Spleen (tissue), 7 donors: ENCODE data around the gene ELP1.
"Not testable (repeated sequence)": the region's sequence is repeated elsewhere in the genome, so short reads cannot be mapped to it uniquely, and the experiment has no call there.

Source experiments
- POLR2A ChIP-seq, 3 donors: fragments of 450-650 bp; IDR thresholded peaks; one replicate each; pipeline ENCODE4 v1.5.1; 2017; ENCODE audit warnings: antibody characterized with exemption in 3 of 3, mild to moderate bottlenecking in 1 of 3
- POLR2AphosphoS5 ChIP-seq, 3 donors: sonication (generic); formaldehyde crosslinking; IDR thresholded peaks; one replicate each; pipeline ENCODE4 v1.5.1; 2017; ENCODE audit warnings: antibody characterized with exemption in 3 of 3
- TF ChIP-seq, protein P1 (sequence below), 11 experiments: fragments of 200-600 bp in 7 of 11; fragments of 450-650 bp in 4 of 11; sonication (generic) in 4 of 11; IDR thresholded peaks in 8 of 11; conservative IDR thresholded peaks in 3 of 11; 1 replicate in 7 of 11; 2 replicates in 4 of 11; pipeline versions ENCODE4 v1.4.0 to v1.8.0; 2016 to 2021; ENCODE audit warnings: antibody characterized with exemption in 11 of 11, inconsistent platforms in 4 of 11, mild to moderate bottlenecking in 1 of 11
- donor health status: DM: no; HTN: no; CAD: no; lungs with moderate emphysema.
- donor health status: DM: no; HTN: no; CAD: no.
- donor health status: DM: no; HTN: no; CAD: no.

DNA sequence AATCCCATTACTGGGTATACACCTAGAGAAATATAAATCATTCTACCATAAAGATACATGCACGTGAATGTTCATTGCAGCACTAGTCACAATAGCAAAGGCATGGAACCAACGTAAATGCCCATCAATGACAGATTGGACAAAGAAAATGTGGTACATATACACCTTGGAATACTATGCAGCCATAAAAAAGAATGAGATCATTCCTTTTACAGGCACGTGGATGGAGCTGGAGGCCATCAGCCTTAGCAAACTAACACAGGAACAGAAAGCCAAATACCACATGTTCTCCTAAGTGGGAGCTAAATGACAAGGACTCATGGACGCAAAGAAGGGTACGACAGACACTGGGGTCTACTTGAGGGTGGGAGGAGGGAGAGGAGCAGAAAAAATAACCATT, 94.4 kb downstream of the ELP1 start:
- TF ChIP-seq, protein P1, sequence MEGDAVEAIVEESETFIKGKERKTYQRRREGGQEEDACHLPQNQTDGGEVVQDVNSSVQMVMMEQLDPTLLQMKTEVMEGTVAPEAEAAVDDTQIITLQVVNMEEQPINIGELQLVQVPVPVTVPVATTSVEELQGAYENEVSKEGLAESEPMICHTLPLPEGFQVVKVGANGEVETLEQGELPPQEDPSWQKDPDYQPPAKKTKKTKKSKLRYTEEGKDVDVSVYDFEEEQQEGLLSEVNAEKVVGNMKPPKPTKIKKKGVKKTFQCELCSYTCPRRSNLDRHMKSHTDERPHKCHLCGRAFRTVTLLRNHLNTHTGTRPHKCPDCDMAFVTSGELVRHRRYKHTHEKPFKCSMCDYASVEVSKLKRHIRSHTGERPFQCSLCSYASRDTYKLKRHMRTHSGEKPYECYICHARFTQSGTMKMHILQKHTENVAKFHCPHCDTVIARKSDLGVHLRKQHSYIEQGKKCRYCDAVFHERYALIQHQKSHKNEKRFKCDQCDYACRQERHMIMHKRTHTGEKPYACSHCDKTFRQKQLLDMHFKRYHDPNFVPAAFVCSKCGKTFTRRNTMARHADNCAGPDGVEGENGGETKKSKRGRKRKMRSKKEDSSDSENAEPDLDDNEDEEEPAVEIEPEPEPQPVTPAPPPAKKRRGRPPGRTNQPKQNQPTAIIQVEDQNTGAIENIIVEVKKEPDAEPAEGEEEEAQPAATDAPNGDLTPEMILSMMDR (IDR thresholded peaks at IDR 0.05 in 8 of 11, conservative IDR thresholded peaks at IDR 0.05 in 3 of 11), result not testable (repeated sequence)
- TF ChIP-seq POLR2A, POLR2AphosphoS5 (IDR thresholded peaks at IDR 0.05): not testable (repeated sequence)
